Activated CD4-positive, CD25-positive, alpha-beta regulatory T cell treated with anti-CD3 and anti-CD28 coated beads, Interleukin-2, amount 50 U/mL, for 24 hours (primary cell): ENCODE results near the gene KRT79.
"Not testable (repeated sequence)": the region's sequence is repeated elsewhere in the genome, so short reads cannot be mapped to it uniquely, and the experiment has no call there.

Experiments
- ATAC-seq, 2 donors: fragments of 150-1000 bp; cut with Tn5 transposase; one replicate each; pipeline ENCODE4 v1.10.0; 2021; ENCODE audit warnings: mild to moderate bottlenecking in 1 of 2, moderate library complexity in 1 of 2

Gene KRT79

DNA sequence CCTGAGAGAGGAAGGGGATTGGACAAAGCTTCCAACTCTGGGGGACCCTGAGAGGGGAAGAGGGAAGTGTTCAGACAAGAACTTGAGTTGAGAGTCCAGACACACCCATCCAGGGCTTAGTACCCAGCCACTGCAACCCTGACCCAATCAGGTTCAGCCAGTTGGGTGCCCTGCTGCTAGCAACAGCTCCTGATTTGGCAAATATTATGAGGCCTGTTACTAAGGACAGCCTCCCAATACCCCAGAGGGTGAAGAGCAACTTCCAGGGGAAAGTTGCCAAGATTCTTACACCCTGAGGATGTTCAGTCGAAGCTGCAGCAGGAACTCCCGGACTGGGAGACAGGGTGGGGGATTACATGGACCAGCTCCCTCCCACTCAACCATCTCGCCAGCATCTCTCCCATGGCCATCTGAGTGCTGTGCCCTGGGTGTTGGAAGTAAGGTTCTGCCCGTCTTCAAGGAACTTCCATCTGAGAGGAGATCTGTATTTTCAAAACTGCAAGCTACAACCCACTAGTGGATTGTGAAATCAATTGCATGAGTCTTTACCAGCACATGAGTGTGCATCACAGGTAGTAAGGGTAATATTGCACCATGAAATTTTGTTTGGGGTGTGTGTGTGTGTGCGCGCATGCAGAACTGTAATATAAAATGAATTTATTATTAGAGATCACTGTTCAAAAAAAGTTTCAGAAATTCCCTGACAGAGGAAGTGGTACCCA lies 26.2 kb upstream of the KRT79 start:
- ATAC-seq, result no peak

DNA sequence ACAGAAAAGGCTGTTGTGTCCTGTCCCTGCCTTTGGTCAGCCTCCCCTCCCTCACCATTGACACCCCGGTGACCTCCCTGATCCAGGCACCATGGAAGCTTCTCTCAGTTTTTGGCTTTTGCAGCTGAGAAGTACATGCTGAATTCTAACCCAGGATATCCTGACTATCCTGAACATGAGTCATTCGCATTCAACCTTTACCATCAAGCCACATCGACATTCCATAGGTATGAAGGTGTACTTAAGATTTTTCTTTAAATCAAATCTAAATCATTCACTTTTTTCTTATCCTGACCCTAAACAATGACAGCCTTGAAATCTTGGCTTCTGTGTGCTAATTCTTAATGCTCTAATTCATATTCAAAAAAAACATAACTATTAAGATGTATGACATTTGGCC lies 23.4 kb upstream of the KRT79 start:
- no peak for ATAC-seq

- ATAC-seq, result no peak
Measured at GRCh38 chr12:52856787-52857186, 22.7 kb upstream of the KRT79 start.

GRCh38 chr12:52856077-52856476 lies 22.0 kb upstream of the KRT79 start:
- ATAC-seq, result not testable (repeated sequence)

DNA sequence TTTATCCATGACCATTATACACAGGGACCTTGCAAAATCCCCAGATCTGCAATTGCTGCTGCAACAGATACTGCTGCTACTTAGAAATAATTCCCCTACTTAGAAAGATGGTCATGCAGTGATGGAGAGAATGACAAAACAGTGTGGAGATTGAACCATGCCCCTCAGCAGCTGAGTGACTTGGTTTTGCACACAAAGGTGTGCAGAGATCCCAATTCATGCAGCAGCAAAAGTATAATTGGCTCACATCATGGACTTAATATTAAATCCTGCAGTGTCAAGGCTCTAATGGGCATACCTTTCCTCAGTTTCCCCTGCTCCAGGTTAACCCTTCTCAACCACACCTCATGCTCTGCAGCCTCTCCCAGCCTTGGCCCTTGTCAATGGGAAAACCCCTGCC lies 17.7 kb upstream of the KRT79 start:
- no peak for ATAC-seq

DNA sequence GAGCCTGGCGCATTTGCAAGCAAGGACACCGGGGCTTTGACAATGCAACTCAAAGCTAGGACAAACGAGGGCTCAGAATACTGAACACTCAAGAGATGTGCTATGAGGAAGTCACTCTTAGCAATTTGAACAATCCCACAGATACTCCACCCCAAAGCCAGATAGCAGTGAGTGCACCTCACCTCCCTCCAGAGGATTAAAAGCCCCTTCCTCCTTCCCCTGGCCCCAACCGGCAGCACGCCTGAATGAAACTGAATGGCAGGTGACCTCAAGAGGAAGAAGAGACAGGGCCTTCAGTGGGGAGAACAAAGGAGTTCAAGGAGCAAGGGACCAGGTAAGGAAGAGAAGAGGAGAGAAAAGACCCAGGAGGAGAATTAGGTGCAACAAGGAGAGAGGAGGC lies 16.6 kb upstream of the KRT79 start:
- no peak for ATAC-seq

DNA sequence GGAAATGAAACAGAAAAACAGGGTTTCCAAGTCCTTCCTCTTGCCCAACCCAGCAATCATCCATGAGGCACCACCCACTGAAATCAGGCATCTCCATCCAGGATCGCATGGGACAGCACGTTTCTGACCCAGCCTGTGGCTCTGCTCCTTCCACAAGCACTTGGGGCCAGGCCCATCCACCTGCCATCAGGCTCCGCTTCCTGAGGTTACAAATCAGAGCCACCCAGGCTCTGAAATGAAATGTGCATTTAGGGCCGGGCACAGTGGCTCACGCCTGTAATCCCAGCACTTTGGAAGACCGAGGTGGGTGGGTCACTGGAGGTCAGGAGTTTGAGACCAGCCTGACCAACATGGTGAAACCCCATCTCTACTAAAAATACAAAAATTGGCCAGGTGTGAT lies 15.4 kb upstream of the KRT79 start:
- no peak for ATAC-seq

DNA sequence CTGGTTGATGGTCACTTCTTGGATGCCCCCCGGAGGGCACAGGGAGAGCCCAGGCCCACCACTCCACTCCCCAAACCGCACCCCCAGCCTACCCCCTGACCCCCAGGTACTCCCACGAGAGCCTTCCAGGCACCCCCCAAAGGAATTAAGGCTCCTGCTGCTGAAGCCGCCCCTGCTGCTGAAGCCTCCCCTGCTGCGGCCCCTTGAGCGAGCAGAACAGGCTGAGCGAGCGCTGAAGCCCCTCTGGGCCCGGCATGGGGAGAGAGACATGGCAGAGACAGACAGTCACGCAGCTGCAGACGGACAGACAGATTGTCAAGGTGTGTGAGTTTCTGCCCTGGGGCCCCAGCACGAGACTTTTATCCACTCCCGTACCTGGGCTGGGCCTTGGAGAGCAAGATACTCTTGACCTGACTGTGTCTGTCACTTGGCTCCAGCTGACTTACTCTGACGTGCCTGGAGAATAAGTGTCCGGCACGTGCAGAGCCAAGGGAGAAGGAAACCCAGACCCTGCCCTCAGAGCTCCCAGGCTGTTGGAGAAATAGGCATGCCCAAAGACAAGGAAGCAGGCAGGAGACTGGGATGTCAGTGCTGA lies 14.6 kb upstream of the KRT79 start, which contains the start of gene KRT78:
KRT78 (minus strand) TSS at position 334 of the 595 bp plus-strand sequence; CDS start at position 270, 64 bp downstream.
- ATAC-seq, result no peak

GRCh38 chr12:52847335-52848102 lies 13.4 kb upstream of the KRT79 start:
- ATAC-seq, result no peak

GRCh38 chr12:52846356-52846970 lies 12.4 kb upstream of the KRT79 start:
- ATAC-seq, result no peak

DNA sequence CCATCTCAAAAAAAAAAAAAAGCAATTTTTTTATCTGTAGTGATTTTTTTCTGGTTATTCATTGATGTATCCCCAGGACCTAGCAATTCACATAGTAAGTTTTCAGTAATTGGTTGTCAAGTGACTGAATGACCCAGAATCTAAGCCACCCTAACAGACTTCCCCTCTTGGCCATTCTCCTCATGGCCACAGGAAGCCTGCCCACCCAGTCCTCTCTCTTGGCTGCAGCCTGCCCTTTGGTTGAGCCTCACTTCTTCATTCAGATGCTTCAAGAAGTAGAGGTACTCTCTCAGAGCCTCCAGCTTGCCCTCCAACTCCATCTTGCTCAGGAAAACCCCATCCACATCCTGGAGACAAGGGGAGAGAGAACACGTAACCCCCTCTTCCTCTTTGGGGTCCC lies 11.8 kb upstream of the KRT79 start:
- no peak for ATAC-seq

DNA sequence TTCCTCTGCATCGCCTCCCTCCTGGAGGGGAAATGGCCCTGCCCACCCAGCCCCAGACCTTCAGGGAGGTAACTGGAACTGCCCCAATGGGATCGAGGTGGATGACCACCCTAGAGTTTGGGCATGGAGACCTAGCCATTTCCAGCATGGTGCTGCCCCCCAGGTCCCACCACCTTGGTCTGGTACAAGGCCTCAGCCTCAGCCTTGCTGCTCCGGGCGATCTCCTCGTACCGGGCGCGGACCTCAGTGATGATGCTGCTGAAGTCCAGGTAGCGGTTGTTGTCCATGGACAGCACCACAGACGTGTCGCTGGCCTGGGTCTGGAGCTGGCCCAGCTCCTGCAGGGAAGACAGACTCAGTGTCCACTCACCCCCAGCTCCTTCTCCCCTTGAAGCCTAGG lies 10.3 kb upstream of the KRT79 start:
- ATAC-seq, result no peak

- no peak for ATAC-seq
Measured at GRCh38 chr12:52839436-52840105, 5.5 kb upstream of the KRT79 start.

DNA sequence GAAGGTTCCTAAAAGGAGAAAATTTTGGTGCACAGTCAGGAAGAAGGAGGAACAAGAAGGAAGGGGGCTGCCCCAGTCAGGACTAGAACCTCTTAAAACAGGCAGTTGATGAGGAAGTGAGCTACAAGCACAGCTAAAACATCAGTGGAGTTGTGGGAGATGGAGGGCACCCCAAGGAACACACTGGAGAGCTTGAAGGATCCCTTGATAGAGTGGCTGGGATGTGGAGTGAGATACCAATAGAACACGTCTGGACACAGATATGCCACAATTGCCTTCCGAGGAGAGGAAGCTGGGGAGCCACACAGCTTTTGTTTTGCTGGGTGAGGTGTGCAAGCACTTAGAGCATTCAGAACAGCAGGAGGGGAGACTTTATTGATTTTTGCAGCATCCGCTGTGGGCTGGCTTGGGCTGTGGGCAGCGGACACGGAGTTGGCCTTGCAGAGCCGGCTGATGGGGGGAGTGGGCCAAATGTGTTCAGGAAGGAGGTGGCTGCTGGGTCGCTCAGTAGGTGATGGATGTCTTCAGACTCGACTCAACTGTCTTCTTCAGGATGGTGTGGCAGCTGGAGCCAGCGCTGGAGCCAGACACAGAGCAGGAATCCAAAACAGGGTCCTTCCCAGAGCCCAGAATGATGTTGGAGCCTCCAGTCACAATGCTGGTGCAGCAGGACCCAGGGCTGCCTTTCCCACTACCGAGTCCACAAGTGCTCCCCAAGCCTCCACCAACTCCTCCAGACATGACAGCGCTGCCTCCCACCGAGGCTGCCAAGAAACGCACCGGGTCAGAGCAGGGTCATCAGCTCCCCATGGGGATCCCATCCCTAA lies 4.7 kb upstream of the KRT79 start:
- ATAC-seq, result no peak

GRCh38 chr12:52837781-52838608 lies 3.9 kb upstream of the KRT79 start:
- no peak for ATAC-seq

- no peak for ATAC-seq
Measured at GRCh38 chr12:52837413-52837741, 3.3 kb upstream of the KRT79 start.

DNA sequence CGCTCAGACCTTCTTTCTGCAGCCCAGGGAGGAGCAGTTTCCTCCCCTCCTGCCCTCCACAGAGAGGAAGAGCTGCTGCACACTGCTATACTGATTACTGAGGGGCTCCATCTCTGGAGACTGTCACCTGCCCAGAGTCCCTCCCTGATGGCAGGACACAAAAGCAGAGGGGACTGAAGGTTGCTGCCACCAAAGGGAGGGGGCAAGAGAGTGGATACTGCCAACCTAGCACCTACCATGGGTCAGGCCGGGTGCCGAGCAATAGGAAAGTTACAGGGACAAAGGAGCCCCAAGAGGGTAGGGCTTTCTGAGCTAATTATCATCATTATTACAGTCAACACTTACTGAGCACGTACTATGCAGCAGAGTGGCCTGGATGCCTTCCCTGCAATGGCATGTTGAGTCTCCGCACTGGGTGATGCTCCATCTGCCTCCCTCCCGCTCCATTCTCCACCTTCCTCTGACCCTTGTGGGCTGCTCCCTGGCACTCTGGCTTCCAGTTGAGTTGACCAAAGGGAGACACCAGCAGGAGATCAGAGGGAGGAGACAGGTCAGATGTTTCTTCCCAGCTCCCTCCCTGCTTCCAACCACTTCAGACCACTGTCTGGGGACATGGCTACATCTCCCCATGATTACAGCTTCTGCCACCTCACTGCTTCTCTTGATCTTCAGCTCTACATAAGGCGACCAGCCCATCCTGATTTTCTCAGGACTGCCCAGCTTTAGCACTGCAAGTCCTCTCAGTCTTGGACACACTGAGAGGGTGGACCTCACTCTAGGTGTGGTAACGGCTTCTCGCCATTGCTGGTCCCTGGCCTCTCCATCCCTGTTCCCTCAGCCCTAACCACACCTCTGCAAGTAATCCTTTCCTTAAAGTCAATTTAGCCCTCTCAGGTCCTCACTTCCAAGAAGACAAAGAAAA lies 2.6 kb upstream of the KRT79 start:
- ATAC-seq, result no peak

DNA sequence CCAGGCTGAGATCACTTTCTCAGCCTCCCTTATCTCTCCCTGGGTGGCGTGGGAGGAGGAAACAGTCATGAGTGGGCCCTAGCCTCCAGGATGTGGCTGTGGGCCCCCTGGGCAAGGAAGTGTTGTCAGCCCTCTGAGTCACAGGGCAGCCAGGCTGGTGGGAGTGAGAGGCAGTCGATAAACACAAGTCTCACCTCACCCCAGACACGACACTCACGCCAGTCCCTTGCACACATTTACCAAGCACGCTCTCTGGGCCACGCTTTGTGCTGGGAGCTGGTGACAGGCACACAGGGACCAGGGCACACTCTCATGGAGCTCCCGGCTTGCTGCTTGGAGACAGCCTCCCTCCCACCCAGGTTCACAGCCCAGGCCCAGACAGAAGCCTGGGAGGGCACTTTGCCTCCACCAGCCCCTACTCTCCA lies 1.9 kb upstream of the KRT79 start:
- ATAC-seq, result peak; percentile 61 to 66

- no peak for ATAC-seq
Measured at GRCh38 chr12:52835271-52836041, 1.3 kb upstream of the KRT79 start.
